Activated naive CD4-positive, alpha-beta T cell treated with anti-CD3 and anti-CD28 coated beads, Interleukin-2, amount 50 U/mL, for 72 hours (primary cell): ENCODE measurements around the gene GTF2I. TPM values are rescaled to one million over a fixed set of nuclear protein-coding genes. Genes with fewer than 3 reads are reported as not detected.
"Not testable (repeated sequence)": the region's sequence is repeated elsewhere in the genome, so short reads cannot be mapped to it uniquely, and the experiment has no call there.

Experiments used
- ATAC-seq, 2 donors: fragments of 150-1000 bp; cut with Tn5 transposase; 2 replicates each; pipeline ENCODE4 v1.10.0; 2021; ENCODE audit warnings: mild to moderate bottlenecking in 2 of 2, moderate library complexity in 2 of 2
- DNase-seq, 2 donors: peaks; one replicate each; pipeline ENCODE4 v3.0.0; 2021 to 2022; ENCODE audit warnings: low spot score in 2 of 2
- H3K27ac Mint-ChIP-seq, 2 donors: one replicate each; pipeline ENCODE4 v1.8.0; 2022; ENCODE audit warnings: mild to moderate bottlenecking in 2 of 2, mixed read lengths in 2 of 2
- H3K36me3 Mint-ChIP-seq, 2 donors: one replicate each; pipeline ENCODE4 v1.8.0; 2022; ENCODE audit warnings: mixed read lengths in 2 of 2
- H3K9me3 Mint-ChIP-seq, 2 donors: one replicate each; pipeline ENCODE4 v1.8.0; 2022; ENCODE audit warnings: mixed read lengths in 2 of 2
- total RNA-seq, 2 donors: library from RNA; stranded (reverse); gene quantifications; one replicate each; pipeline ENCODE4 v1.2.3, GENCODE V29; 2022

Gene GTF2I
- total RNA-seq, 2 donors from 2014 or later: 127 to 178 TPM

GRCh38 chr7:74682829-74683228, 25.3 kb downstream of the GTF2I start:
- ATAC-seq (no peak), DNase-seq (no peak)
- peaks cover 0 to 6% of the 10 kb centered on the region in 2 donors for H3K9me3 Mint-ChIP-seq
- peaks cover 0 to 18% of the 10 kb centered on the region in 2 donors for H3K36me3 Mint-ChIP-seq
- peak overlapping the region; percentile 39 to 46 for H3K27ac Mint-ChIP-seq

GRCh38 chr7:74683799-74684198, 26.3 kb downstream of the GTF2I start:
- Mint-ChIP-seq H3K27ac (peak overlapping the region in 1 of 2 donors; percentile 68), H3K36me3 (peaks cover 0 to 14% of the 10 kb centered on the region in 2 donors), H3K9me3 (peaks cover 0 to 6% of the 10 kb centered on the region in 2 donors)
- DNase-seq: no peak
- no peak for ATAC-seq

DNA sequence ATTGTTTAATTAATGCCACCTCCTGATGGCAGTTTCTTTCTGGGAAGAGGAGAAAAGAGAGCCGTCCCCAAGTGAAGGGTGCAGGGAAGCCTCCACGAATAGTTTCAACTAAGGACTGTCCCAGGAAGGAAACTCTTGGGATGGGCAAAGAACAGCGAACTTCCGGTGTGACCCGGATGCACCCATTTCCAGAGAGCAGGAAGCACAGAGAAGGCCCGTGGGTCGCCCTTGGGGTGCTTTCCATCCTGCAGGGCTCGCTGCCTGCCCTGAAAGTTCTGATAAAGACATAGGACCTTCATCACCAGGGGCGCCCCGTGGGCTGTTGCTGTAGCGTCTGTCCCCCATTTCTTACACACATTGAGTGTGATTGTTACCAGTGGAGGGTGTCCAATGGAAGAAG, 27.0 kb downstream of the GTF2I start:
- H3K9me3 Mint-ChIP-seq: peaks cover 0 to 6% of the 10 kb centered on the region in 2 donors
- no peak for ATAC-seq
- H3K27ac Mint-ChIP-seq: peak overlapping the region; percentile 16 to 68
- H3K36me3 Mint-ChIP-seq: peaks cover 0 to 14% of the 10 kb centered on the region in 2 donors
- no peak for DNase-seq

- H3K27ac Mint-ChIP-seq: peak overlapping the region; percentile 68 to 77
- peaks cover 0 to 6% of the 10 kb centered on the region in 2 donors for H3K9me3 Mint-ChIP-seq
- ATAC-seq: no peak
- DNase-seq: no peak
- H3K36me3 Mint-ChIP-seq: peaks cover 0 to 13% of the 10 kb centered on the region in 2 donors
Observed at GRCh38 chr7:74684921-74685320, 27.4 kb downstream of the GTF2I start.

DNA sequence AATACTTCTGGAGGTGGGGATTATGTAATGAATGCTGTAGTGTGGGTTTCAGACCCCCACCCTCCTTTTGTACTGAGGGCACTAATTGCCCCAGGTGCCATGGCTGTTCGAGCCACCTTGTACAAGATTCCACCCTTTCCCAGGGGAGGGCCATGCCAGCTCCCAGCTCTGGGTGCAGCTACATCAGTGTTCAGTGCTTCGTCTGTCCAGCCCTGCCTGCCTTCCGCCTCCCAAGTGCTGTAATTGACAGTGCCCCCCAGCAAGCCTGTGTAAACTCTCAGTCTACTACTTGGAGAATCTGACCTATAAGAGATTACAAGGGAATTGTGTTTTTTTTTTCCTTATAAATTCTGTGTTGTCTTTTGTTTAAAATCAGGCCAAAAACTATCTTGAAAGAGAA, 33.0 kb downstream of the GTF2I start:
- DNase-seq (no peak), ATAC-seq (no peak)
- Mint-ChIP-seq H3K9me3 (no peaks in the 10 kb centered on the region), H3K36me3 (peaks cover 11 to 27% of the 10 kb centered on the region in 2 donors), H3K27ac (peak overlapping the region in 1 of 2 donors; percentile 81)

- H3K9me3 Mint-ChIP-seq, ATAC-seq, H3K27ac Mint-ChIP-seq, DNase-seq: not testable (repeated sequence)
- H3K36me3 Mint-ChIP-seq: peaks cover 6 to 24% of the 10 kb centered on the region in 2 donors
Observed at GRCh38 chr7:74704419-74704818, 46.9 kb downstream of the GTF2I start.

- H3K9me3 Mint-ChIP-seq: peaks cover 0 to 3% of the 10 kb centered on the region in 2 donors
- H3K27ac Mint-ChIP-seq: peak overlapping the region; percentile 18 to 29
- H3K36me3 Mint-ChIP-seq: peaks cover 9 to 41% of the 10 kb centered on the region in 2 donors
- no peak for ATAC-seq
- no peak for DNase-seq
Observed at GRCh38 chr7:74707238-74707637, 49.7 kb downstream of the GTF2I start.

GRCh38 chr7:74708569-74709275, 51.2 kb downstream of the GTF2I start:
- ATAC-seq (no peak), DNase-seq (no peak)
- Mint-ChIP-seq H3K9me3 (peaks cover 4 to 11% of the 10 kb centered on the region in 2 donors), H3K36me3 (peaks cover 17 to 44% of the 10 kb centered on the region in 2 donors), H3K27ac (peak overlapping the region in 1 of 2 donors; percentile 18)

GRCh38 chr7:74709880-74710671, 52.6 kb downstream of the GTF2I start:
- DNase-seq: no peak
- peaks cover 17 to 47% of the 10 kb centered on the region in 2 donors for H3K36me3 Mint-ChIP-seq
- no peak overlapping the region for H3K27ac Mint-ChIP-seq
- peak in 1 of 2 donors; percentile 24 for ATAC-seq
- H3K9me3 Mint-ChIP-seq: peaks cover 4 to 15% of the 10 kb centered on the region in 2 donors

GRCh38 chr7:74713567-74713966, 56.0 kb downstream of the GTF2I start:
- Mint-ChIP-seq H3K36me3 (peaks cover 17 to 41% of the 10 kb centered on the region in 2 donors), H3K9me3 (peaks cover 4 to 15% of the 10 kb centered on the region in 2 donors), H3K27ac (no peak overlapping the region)
- ATAC-seq: no peak
- DNase-seq: no peak

GRCh38 chr7:74717889-74718288, 60.4 kb downstream of the GTF2I start:
- peaks cover under 1 to 5% of the 10 kb centered on the region in 2 donors for H3K9me3 Mint-ChIP-seq
- peak overlapping the region; percentile 24 to 60 for H3K27ac Mint-ChIP-seq
- peaks cover 2 to 22% of the 10 kb centered on the region in 2 donors for H3K36me3 Mint-ChIP-seq
- no peak for ATAC-seq
- no peak for DNase-seq

DNA sequence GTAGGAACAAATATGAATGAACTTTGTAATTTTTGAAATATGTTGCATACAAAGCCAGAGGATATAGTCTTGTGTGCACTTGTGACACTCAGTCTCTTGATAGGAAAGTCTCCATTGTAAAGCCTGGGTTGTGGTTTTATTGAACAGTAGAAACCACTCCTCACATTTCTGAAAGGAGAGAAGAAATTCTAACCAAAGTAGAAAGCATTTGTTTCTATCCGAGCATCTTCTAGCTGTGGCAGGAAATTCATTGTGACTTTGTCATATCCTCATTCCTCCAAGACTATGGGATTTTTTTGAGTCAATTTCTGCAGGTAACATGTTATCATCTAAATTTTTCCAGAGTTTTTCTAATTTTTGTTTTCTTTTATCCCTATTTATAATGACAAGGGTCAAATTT, 60.8 kb downstream of the GTF2I start:
- Mint-ChIP-seq H3K27ac (peak overlapping the region; percentile 24 to 60), H3K36me3 (peaks cover 0 to 19% of the 10 kb centered on the region in 2 donors), H3K9me3 (peaks cover 0 to 4% of the 10 kb centered on the region in 2 donors)
- ATAC-seq: no peak
- DNase-seq: no peak

DNA sequence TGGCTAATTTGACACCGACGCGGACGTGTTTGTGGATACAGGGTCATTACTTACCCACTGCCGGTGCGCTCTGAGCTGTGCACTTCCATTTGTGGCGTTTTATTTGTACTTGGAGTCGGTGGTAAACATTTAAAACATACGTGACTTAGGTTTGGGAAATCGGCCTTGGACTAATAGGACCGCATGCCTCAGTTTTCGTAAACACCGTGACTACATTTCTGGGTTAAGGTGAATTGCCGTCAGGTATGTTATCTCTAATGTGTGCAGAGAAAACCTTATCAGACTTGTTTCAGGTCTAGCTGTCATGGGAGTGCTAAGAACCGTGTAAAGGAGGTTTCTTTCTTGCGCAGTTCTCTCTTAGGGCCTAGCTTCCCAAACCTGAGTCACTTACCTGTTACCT, 64.6 kb downstream of the GTF2I start:
- H3K9me3 Mint-ChIP-seq: no peaks in the 10 kb centered on the region
- H3K27ac Mint-ChIP-seq: no peak overlapping the region
- ATAC-seq: no peak
- no peak for DNase-seq
- peaks cover 0 to 10% of the 10 kb centered on the region in 2 donors for H3K36me3 Mint-ChIP-seq

GRCh38 chr7:74725840-74726239, 68.3 kb downstream of the GTF2I start:
- DNase-seq (no peak), ATAC-seq (no peak)
- no peaks in the 10 kb centered on the region for H3K9me3 Mint-ChIP-seq
- peaks cover 0 to 10% of the 10 kb centered on the region in 2 donors for H3K36me3 Mint-ChIP-seq
- no peak overlapping the region for H3K27ac Mint-ChIP-seq

DNA sequence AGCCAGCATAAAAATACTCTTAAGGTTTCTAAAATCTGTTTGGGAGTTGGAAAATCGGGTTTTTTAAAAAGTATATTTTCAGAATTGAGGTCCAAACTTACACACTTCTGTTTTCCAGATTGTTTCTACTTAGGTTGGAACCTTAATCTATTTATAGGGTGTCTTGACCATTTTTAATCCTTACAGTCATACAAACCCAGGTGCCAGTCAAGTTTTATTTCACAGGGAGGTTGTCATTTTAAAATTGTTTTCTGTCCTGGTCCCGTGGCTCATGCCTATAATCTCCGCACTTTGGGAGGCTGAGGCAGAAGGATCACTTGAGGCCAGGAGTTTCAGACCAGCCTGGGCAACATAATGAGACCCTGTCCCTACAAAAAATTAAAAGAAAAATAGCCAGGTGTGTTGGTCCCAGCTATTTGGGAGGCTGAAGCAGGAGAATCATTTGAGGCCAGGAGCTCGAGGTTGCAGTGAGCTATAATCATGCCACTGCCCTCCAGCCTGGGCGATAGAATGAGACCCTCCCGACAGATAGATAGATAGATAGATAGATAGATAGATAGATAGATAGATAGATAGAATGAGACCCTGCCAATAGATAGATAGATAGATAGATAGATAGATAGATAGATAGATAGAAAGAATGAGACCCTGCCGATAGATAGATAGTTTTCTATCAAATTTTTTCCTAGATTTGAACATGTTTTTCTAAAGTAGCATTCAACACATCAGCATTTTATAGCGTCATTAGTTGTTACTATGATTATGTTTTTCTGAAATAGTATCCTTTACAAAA, 69.0 kb downstream of the GTF2I start:
- Mint-ChIP-seq H3K9me3 (no peaks in the 10 kb centered on the region), H3K36me3 (peaks cover 0 to 10% of the 10 kb centered on the region in 2 donors), H3K27ac (peak overlapping the region; percentile 20 to 72)
- ATAC-seq (no peak), DNase-seq (no peak)

- H3K9me3 Mint-ChIP-seq, DNase-seq, H3K36me3 Mint-ChIP-seq, H3K27ac Mint-ChIP-seq, ATAC-seq: not testable (repeated sequence)
Observed at GRCh38 chr7:74728686-74729085, 71.2 kb downstream of the GTF2I start.
